Karpas-422 (cell line): ENCODE results near the gene CTDNEP1. TPM values are rescaled to one million over a fixed set of nuclear protein-coding genes. Genes with fewer than 3 reads are reported as not detected.

Experiments used
- DNase-seq: peaks from one replicate; pipeline ENCODE4 v3.0.0-alpha.2; 2015
- H2AFZ ChIP-seq: fragments of 200-600 bp; sonication (generic); 2 replicates; pipeline ENCODE4 v1.6.1; 2014; ENCODE audit warnings: antibody characterized with exemption, low read length, mixed read lengths
- H3K27ac ChIP-seq: fragments of 200-600 bp; sonication (generic); 2 replicates; pipeline ENCODE4 v1.5.1; 2014; ENCODE audit warnings: mild to moderate bottlenecking, low read length, moderate library complexity
- H3K27me3 ChIP-seq: fragments of 200-600 bp; sonication (generic); 2 replicates; pipeline ENCODE4 v1.6.1; 2014; ENCODE audit warnings: low read length, mixed read lengths
- H3K36me3 ChIP-seq: fragments of 200-600 bp; sonication (generic); 2 replicates; pipeline ENCODE4 v1.6.1; 2014; ENCODE audit warnings: low read length, mixed read lengths; ENCODE audit not compliant: insufficient read depth
- H3K4me1 ChIP-seq: fragments of 200-600 bp; sonication (generic); 2 replicates; pipeline ENCODE4 v1.6.1; 2014; ENCODE audit warnings: mild to moderate bottlenecking, low read length, mixed read lengths
- H3K4me2 ChIP-seq: fragments of 200-600 bp; sonication (generic); 2 replicates; pipeline ENCODE4 v1.6.1; 2014; ENCODE audit warnings: low read length, low read depth, mild to moderate bottlenecking; ENCODE audit not compliant: poor library complexity, severe bottlenecking
- H3K4me3 ChIP-seq: fragments of 200-600 bp; sonication (generic); 2 replicates; pipeline ENCODE4 v1.5.1; 2014; ENCODE audit warnings: mild to moderate bottlenecking, antibody characterized with exemption, low read length, mixed read lengths
- H3K79me2 ChIP-seq: fragments of 200-600 bp; sonication (generic); 2 replicates; pipeline ENCODE4 v1.6.1; 2014; ENCODE audit warnings: mild to moderate bottlenecking, low read length, mixed read lengths
- H3K9ac ChIP-seq: fragments of 200-600 bp; sonication (generic); 2 replicates; pipeline ENCODE4 v1.6.0; 2014; ENCODE audit warnings: low read length
- H3K9me2 ChIP-seq: fragments of 200-600 bp; sonication (generic), shearing (Covaris generic); replicated peaks from 2 replicates; pipeline ENCODE4 v1.6.0; 2014; ENCODE audit warnings: mild to moderate bottlenecking, low read length, moderate library complexity; ENCODE audit not compliant: insufficient read depth
- H3K9me3 ChIP-seq: fragments of 300-700, 200-600 bp; sonication (generic); 2 replicates; pipeline ENCODE4 v1.6.1; 2014; ENCODE audit warnings: low read length, mixed read lengths
- H4K20me1 ChIP-seq: fragments of 200-600 bp; sonication (generic); 2 replicates; pipeline ENCODE4 v1.6.1; 2014; ENCODE audit warnings: mild to moderate bottlenecking, antibody characterized with exemption, low read length, low read depth; ENCODE audit not compliant: insufficient read depth
- total RNA-seq: library from RNA; depleted of rRNA; stranded (reverse); fragments of >200 nt; shearing (Covaris generic); gene quantifications from 2 replicates; pipeline ENCODE4 v1.2.3, GENCODE V29; 2014; ENCODE audit warnings: low replicate concordance

CTDNEP1 gene
- total RNA-seq, 1 experiment from 2014 or later = 52.6 TPM

DNA sequence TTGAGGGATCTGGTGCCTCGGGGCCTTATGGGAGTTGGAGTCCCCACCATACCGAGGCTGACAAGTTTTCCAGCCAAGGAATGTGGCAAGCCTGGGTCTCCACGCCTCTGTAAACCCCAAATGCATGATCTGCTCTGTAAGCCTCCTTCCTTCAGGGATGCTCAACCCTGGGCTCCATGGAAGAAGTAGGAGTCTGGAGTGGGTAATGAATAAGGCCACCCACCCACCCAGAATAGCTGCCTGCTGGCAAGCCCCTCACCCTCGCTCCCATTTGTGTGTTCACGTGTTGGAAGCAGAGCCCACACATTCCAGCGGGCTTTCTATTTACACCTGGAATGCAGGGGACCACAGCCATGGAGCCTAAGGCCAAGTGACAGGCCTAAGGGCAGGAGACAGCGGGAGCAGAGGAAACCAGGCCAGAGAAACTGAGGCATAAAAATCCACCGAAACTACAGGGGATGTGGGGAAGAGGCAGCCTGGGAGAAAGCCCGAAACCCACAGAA, 36.3 kb downstream of the CTDNEP1 start:
- Histone ChIP-seq H3K4me3 (peak overlapping the region; percentile 91), H3K27me3 (no peaks in the 10 kb centered on the region), H3K4me2 (peak overlapping the region; percentile 99), H3K9me3 (no peaks in the 10 kb centered on the region), H3K9ac (peak overlapping the region; percentile 83), H3K4me1 (peaks cover 68% of the 10 kb centered on the region), H4K20me1 (peaks cover 12% of the 10 kb centered on the region; the same call in 1 of the 2 replicates), H3K79me2 (peaks cover 57% of the 10 kb centered on the region), H2AFZ (no peak overlapping the region), H3K27ac (peak overlapping the region; percentile 87), H3K36me3 (no peaks in the 10 kb centered on the region), H3K9me2 (no peaks in the 10 kb centered on the region)
- DNase-seq = no peak

DNA sequence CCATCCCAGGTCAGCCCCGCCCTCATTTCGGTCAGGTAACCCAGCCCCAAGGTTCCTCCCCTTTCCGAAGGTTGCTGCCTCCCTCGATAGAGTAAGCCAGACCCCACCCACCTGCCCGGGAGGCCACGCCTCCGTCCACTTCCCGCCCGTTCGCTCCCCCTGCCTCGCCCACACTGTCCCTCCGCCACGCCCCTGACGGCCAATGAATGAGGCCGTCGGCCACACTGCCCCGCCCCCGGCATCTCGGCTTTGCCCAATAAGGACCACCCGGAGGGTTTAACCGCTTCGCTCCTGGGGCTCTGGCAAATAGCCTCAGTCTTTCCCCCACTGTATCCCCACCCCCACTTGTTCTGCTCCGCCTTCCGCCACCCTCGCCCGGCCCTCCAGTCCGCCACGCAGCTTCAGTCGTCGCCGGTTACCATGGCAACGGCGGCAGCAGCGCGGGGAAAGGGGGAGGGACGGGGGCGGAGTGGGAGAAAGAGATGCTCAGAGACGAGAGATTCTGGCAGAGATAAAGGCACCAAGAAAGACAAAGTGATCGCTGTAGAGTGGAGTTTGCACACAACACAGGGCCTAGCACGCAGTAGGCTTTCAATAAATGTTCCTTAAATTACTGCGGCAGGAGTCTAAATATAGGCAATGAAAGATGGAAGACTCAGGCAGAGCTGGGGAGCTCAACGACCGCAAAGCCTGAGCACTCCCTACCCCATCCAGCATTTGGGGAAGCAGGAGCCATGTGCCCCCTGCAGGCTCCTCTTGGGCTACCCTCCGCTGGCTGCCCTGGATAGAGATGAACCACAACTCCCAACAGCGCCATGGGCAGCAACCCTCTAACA, 37.0 kb downstream of the CTDNEP1 start:
- H3K36me3 ChIP-seq = no peaks in the 10 kb centered on the region
- H3K4me3 ChIP-seq = peak overlapping the region; percentile 91
- no peak overlapping the region for H2AFZ ChIP-seq
- no peaks in the 10 kb centered on the region for H3K27me3 ChIP-seq
- peaks cover 12% of the 10 kb centered on the region; the same call in 1 of the 2 replicates for H4K20me1 ChIP-seq
- peak overlapping the region; percentile 83 for H3K9ac ChIP-seq
- peak overlapping the region; percentile 87 for H3K27ac ChIP-seq
- peak overlapping the region; percentile 99 for H3K4me2 ChIP-seq
- DNase-seq = peak; percentile 100
- H3K4me1 ChIP-seq = peaks cover 70% of the 10 kb centered on the region
- peaks cover 60% of the 10 kb centered on the region for H3K79me2 ChIP-seq
- H3K9me3 ChIP-seq = no peaks in the 10 kb centered on the region
- H3K9me2 ChIP-seq = no peaks in the 10 kb centered on the region

DNA sequence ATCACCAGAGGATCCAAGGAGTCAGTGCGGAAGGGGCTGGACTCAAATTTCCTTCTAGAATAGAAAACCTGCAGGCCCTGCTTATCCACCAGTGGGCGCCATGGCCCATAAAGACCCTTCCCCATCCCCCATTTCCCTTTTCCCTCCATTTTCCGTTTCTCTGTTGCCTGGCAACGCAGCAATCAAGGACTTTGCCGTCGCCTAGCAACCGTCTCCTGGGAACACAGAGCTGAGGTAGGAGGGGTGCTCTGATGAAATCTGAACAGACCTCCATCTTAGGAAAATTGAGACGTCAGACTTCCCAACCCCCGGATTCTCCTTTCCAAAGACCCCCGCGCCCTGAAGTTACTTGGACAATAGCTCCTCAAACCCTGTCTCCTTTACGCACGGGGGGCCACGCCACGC, 37.6 kb downstream of the CTDNEP1 start:
- no peak overlapping the region for H2AFZ ChIP-seq
- peak overlapping the region; percentile 47 for H3K9ac ChIP-seq
- DNase-seq = peak; percentile 93

DNA sequence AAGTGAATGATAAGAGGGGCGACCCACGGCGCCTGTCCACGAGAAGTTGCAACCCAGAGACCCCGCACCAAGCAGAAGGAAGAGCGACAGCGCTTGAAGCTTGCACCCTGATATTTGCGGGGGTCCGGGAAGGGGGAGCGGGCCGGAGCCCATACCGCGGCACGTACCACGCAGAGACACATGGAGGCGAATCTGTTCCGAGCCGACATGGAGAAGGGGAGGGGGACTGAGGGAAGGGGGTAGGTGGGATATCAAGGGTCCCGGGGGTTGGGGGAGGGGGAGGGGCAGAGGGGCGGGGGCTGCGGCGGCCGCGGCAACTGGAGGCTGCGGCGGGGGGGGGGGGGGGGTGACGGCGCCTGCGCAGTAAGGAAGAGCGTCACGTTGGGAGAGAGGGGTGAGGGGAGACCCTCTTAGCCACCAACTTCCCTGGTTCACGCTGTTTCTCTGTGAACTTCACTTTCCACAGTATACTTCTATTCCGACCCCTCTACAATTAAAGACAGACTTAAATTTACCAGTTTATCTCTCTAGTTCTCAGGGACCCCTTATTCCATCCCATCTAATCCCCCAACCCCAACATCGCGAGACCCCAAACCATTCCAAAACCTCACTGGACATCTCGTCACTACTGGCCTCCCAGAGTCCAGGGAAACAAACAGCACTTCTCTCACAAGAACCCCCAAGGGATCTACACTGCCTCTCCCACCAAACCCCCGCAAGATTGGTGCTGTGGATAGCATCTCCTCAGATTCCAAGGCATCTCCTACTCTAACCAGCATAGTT, 39.9 kb downstream of the CTDNEP1 start:
- H3K79me2 ChIP-seq = peaks cover 64% of the 10 kb centered on the region
- no peaks in the 10 kb centered on the region for H3K9me3 ChIP-seq
- H3K27me3 ChIP-seq = no peaks in the 10 kb centered on the region
- no peak for DNase-seq
- H3K4me1 ChIP-seq = peaks cover 53% of the 10 kb centered on the region
- no peak overlapping the region for H3K27ac ChIP-seq
- no peak overlapping the region for H3K4me3 ChIP-seq
- H3K4me2 ChIP-seq = no peak overlapping the region
- H4K20me1 ChIP-seq = peaks cover 12% of the 10 kb centered on the region; the same call in 1 of the 2 replicates
- H3K9ac ChIP-seq = no peak overlapping the region
- no peak overlapping the region for H2AFZ ChIP-seq
- H3K9me2 ChIP-seq = no peaks in the 10 kb centered on the region
- no peaks in the 10 kb centered on the region for H3K36me3 ChIP-seq

More for the DNA sequence above, 37.6 kb downstream of the CTDNEP1 start:
- H3K36me3 ChIP-seq = no peaks in the 10 kb centered on the region
- H3K4me3 ChIP-seq = peak overlapping the region; percentile 61; the same call in 1 of the 2 replicates
- H3K4me2 ChIP-seq = peak overlapping the region; percentile 99
- H4K20me1 ChIP-seq = peaks cover 12% of the 10 kb centered on the region; the same call in 1 of the 2 replicates
- no peaks in the 10 kb centered on the region for H3K9me2 ChIP-seq
- H3K79me2 ChIP-seq = peaks cover 61% of the 10 kb centered on the region
- no peaks in the 10 kb centered on the region for H3K27me3 ChIP-seq
- no peaks in the 10 kb centered on the region for H3K9me3 ChIP-seq
- H3K4me1 ChIP-seq = peaks cover 68% of the 10 kb centered on the region
- no peak overlapping the region for H3K27ac ChIP-seq

DNA sequence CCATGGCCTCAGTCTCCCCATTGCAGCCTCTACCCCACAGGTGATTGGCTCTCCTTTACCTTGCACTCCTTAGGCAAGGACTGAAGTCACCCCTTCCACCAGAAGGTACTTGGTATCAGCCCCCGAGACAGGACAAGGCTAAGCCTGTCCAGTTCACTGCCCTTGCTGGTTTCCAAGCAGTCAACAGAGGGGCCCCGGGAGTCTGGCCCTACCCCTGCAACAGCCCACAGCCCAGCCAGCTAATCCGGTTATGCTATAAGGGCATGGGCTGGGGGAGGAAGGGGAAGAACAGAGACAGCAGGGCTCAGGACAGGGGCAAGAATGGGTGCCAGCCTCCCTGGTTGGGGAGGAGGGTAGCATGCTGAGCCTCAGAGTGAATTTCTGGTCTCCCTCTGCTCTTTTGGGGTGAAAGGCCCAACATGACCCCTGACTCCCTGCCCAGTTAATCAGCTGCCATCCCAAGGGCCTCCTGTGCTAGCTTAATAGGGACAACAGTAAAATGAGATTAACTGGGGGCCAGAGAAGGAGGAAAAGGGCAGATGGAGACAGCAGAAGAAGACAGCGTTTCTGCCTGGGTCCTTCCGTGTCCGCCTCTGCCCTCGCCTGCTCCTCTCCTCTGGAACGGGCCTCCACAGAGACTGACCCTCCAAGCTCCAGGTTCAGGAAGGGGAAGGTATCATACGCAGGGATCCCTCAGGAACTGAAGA, 42.6 kb downstream of the CTDNEP1 start:
- no peaks in the 10 kb centered on the region for H3K9me3 ChIP-seq

DNA sequence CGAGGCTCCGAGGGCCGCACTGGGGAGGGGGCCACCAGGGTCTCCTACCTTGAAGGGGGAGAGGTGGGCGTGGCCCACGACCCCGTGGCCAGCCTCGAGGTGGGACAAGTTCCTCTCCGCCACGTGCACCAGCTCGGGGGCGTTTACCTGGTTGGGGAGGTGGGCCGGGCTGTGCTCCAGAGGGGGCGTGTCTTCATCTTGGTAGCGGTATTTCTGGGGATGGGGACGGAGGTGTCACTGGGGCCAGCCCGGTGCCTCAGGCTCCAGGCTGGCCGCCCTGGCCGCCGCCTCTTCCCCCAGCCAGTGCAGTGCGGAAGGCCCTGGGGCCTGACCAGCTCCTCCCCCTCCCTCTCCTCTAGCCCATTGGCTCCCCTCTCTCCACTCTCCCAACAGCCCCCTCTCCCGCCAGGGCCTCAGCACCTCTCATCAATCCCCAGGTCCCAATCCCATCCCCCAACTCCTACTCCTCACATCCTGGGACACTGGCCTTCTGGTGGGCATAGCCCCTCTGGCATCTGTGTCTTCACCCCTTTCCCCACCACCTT, 43.4 kb downstream of the CTDNEP1 start:
- Histone ChIP-seq H3K27ac (no peak overlapping the region), H3K36me3 (peaks cover 5% of the 10 kb centered on the region), H3K9me3 (no peaks in the 10 kb centered on the region), H3K4me3 (no peak overlapping the region), H3K9me2 (no peaks in the 10 kb centered on the region), H4K20me1 (peaks cover 6% of the 10 kb centered on the region; the same call in 1 of the 2 replicates), H2AFZ (no peak overlapping the region), H3K79me2 (peaks cover 47% of the 10 kb centered on the region), H3K9ac (no peak overlapping the region; the same call in 1 of the 2 replicates), H3K27me3 (no peaks in the 10 kb centered on the region), H3K4me2 (no peak overlapping the region), H3K4me1 (peaks cover 47% of the 10 kb centered on the region)
- no peak for DNase-seq

More for the DNA sequence above, 42.6 kb downstream of the CTDNEP1 start:
- Histone ChIP-seq H4K20me1 (peaks cover 12% of the 10 kb centered on the region; the same call in 1 of the 2 replicates), H3K9me2 (no peaks in the 10 kb centered on the region), H3K4me1 (peaks cover 54% of the 10 kb centered on the region), H3K79me2 (peaks cover 53% of the 10 kb centered on the region), H3K9ac (peak overlapping the region; percentile 24; the same call in 1 of the 2 replicates), H3K4me3 (no peak overlapping the region), H2AFZ (no peak overlapping the region), H3K36me3 (no peaks in the 10 kb centered on the region), H3K27ac (no peak overlapping the region), H3K4me2 (no peak overlapping the region), H3K27me3 (no peaks in the 10 kb centered on the region)
- DNase-seq = no peak

DNA sequence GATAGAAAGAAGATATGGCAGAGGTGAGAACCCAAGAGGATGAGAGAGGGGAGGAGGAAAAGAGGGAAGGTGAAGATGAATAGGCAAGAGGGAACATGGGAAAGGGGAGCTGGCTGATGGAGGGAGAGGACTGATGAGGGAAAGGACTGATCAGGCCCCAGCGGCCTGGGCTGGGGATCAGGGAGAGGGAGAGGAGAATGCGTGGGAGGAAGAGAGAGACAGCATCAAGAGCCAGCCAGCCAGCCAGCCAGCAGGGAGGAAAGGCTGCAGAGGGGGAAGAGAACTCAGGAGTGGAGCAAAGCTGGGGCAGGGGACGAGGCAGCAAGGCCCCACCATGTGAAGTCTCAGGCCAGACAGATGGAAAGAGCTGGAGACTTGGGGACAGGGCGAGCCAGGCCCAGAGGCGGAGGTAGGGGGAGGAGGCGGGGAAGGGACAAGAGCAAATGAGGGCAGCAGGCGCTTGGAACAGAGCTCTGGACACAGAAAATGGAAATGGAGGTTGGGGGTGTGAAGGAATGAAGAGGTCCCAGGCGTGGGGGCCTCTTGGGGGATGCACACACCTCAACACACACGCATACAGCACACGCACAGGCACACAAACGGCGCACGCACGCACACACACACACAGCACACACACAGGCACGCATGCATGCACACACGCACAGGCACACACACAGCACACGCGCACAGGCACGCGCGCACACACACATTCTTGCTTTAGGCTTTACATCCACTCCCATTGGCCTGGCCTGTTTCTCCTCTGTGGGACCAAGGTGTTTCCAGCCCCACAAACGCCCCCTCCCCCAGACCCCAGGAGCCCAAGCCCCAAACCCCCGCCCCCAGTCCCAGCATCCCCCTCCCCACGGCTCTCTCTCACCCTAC, 44.2 kb downstream of the CTDNEP1 start:
- Histone ChIP-seq H3K9me3 (no peaks in the 10 kb centered on the region), H3K4me3 (no peak overlapping the region), H3K27ac (no peak overlapping the region), H3K27me3 (no peaks in the 10 kb centered on the region), H3K9me2 (no peaks in the 10 kb centered on the region), H4K20me1 (0 out of 2 replicates have a peak, but pooled peaks cover 6% of the 10 kb centered on the region), H3K9ac (peak overlapping the region; percentile 36; the same call in 1 of the 2 replicates), H3K36me3 (peaks cover 13% of the 10 kb centered on the region), H3K79me2 (peaks cover 41% of the 10 kb centered on the region), H2AFZ (no peak overlapping the region), H3K4me2 (no peak overlapping the region), H3K4me1 (peaks cover 46% of the 10 kb centered on the region)
- no peak for DNase-seq
